Panc1 (cell line): ENCODE measurements around the gene RABEP2. TPM values are rescaled to one million over a fixed set of nuclear protein-coding genes. Genes with fewer than 3 reads are reported as not detected.

Experiments
- ATAC-seq: fragments of 200-7000 bp; cut with Tn5 transposase; 2 replicates; pipeline ENCODE4 v1.9.1; 2020; ENCODE audit warnings: mild to moderate bottlenecking, moderate library complexity
- BruUV-seq: library from RNA; stranded (reverse); fragments of 400-500 nt; replicated peaks from 2 replicates; lab custom pipeline; 2021; lab: Mats Ljungman, UMichigan
- CTCF ChIA-PET: fragments of 300-600 bp; sonication (Branson Sonifier 250); formaldehyde crosslinking; loops from one replicate; lab custom pipeline; 2022; ENCODE audit warnings: antibody characterized with exemption; lab: Charles Lee
- POLR2A ChIA-PET: fragments of 300-600 bp; sonication (Branson Sonifier 250); formaldehyde crosslinking; loops from one replicate; lab custom pipeline; 2022; ENCODE audit warnings: antibody characterized with exemption; lab: Charles Lee
- DNase-seq: peaks from one replicate; pipeline ENCODE4 v3.0.0-alpha.2; 2010; ENCODE audit warnings: low read depth, low spot score
- H3K27ac ChIP-seq: 2 replicates; pipeline ENCODE4 v1.5.1; 2011; ENCODE audit warnings: mild to moderate bottlenecking, low read length, inconsistent platforms
- H3K27me3 ChIP-seq: fragments of 200-500 bp; sonication (Bioruptor generic); 2 replicates; pipeline ENCODE4 v1.6.0; 2014; ENCODE audit warnings: low read length, inconsistent platforms; ENCODE audit not compliant: control insufficient read depth, insufficient read depth
- H3K36me3 ChIP-seq: fragments of 200-500 bp; sonication (Bioruptor generic); 2 replicates; pipeline ENCODE4 v1.5.1; 2014; ENCODE audit warnings: inconsistent platforms, mild to moderate bottlenecking, low read length, moderate library complexity; ENCODE audit not compliant: control insufficient read depth, insufficient read depth
- H3K4me1 ChIP-seq: 2 replicates; pipeline ENCODE4 v1.5.1; 2011; ENCODE audit warnings: inconsistent platforms, mild to moderate bottlenecking, low read length, moderate library complexity; ENCODE audit not compliant: control insufficient read depth, insufficient read depth
- H3K4me3 ChIP-seq, 2 experiments: 2 replicates each; pipeline ENCODE4 v1.5.1; 2011 to 2012; ENCODE audit warnings: low read depth in 2 of 2, low read length in 2 of 2, mild to moderate bottlenecking in 2 of 2, inconsistent platforms in 1 of 2, moderate library complexity in 1 of 2
- H3K9me3 ChIP-seq: fragments of 200-500 bp; sonication (Bioruptor generic); 2 replicates; pipeline ENCODE4 v1.5.1; 2014; ENCODE audit warnings: low read depth, mild to moderate bottlenecking, inconsistent platforms, low read length, moderate library complexity; ENCODE audit not compliant: control insufficient read depth, insufficient read depth
- CTCF ChIP-seq: fragments of 450-650 bp; IDR thresholded peaks from 2 replicates; pipeline ENCODE4 v1.5.1; 2017; ENCODE audit warnings: mild to moderate bottlenecking
- POLR2AphosphoS5 ChIP-seq: IDR thresholded peaks from 2 replicates; pipeline ENCODE4 v1.6.1; 2012; ENCODE audit warnings: mild to moderate bottlenecking, low read depth, low read length, moderate library complexity
- REST ChIP-seq, 2 experiments: IDR thresholded peaks; 2 replicates each; pipeline ENCODE4 v1.6.1; 2011 to 2012; ENCODE audit warnings: low read depth in 2 of 2, control low read depth in 1 of 2, low read length in 1 of 2, mild to moderate bottlenecking in 1 of 2, moderate library complexity in 1 of 2; ENCODE audit not compliant: insufficient read depth in 1 of 2
- SIN3A ChIP-seq: IDR thresholded peaks from 2 replicates; pipeline ENCODE4 v1.6.1; 2012; ENCODE audit warnings: low read depth, mild to moderate bottlenecking, low read length, moderate library complexity, borderline replicate concordance; ENCODE audit not compliant: insufficient read depth
- TCF7L2 ChIP-seq: IDR thresholded peaks from 2 replicates; pipeline ENCODE4 v1.6.1; 2011; ENCODE audit warnings: mild to moderate bottlenecking, low read depth, low read length, inconsistent platforms
- in situ Hi-C: cut with HindIII; loops from 2 replicates; pipeline ENCODE4 v1.10.0; 2016; ENCODE audit warnings: low sequenced_read_pairs, low pct_unique_long_range_greater_than_20kb
- intact Hi-C: fragments of 100-400 bp; cut with micrococcal nuclease; formaldehyde crosslinking; loops from one replicate; pipeline ENCODE4 v1.10.0; 2022; ENCODE audit not compliant: unreplicated experiment
- total RNA-seq: library from RNA; stranded (reverse); gene quantifications from one replicate; pipeline ENCODE4 v1.2.1, GENCODE V29; 2021; ENCODE audit not compliant: unreplicated experiment

RABEP2 gene
- total RNA-seq, 1 experiment from 2014 or later, result 24.8 TPM

GRCh38 chr16:28958836-28959235 is 33.8 kb upstream of the RABEP2 start:
- ATAC-seq (no peak), DNase-seq (no peak)
- Histone ChIP-seq H3K4me3 (no peak overlapping the region), H3K36me3 (peaks cover 7% of the 10 kb centered on the region), H3K27ac (no peak overlapping the region), H3K27me3 (no peaks in the 10 kb centered on the region), H3K4me1 (no peaks in the 10 kb centered on the region), H3K9me3 (no peaks in the 10 kb centered on the region)
- no TSS peak for BruUV-seq
- in situ Hi-C loops, result no loop called here
- POLR2A ChIA-PET, result no interaction called here
- TF ChIP-seq SIN3A (no peak), TCF7L2 (no peak)
- intact Hi-C loops, result no loop called here
- CTCF ChIA-PET, result no interaction called here

- CTCF ChIA-PET, result interaction anchor here (0.5 kb wide), 1 partner anchor 141 kb away, joined by 3 read pairs; no protein-coding TSS in a partner anchor
Observed at GRCh38 chr16:28958216-28958615, 33.2 kb upstream of the RABEP2 start.

More at GRCh38 chr16:28958216-28958615, 33.2 kb upstream of the RABEP2 start:
- TF ChIP-seq SIN3A (no peak), POLR2AphosphoS5 (no peak), CTCF (no peak), REST (IDR thresholded peaks at IDR 0.05; ENCODE audit: insufficient read depth in 1 of 2, low read depth in 2 of 2, low read length in 1 of 2) (no peak)
- no TSS peak for BruUV-seq
- Histone ChIP-seq H3K4me1 (no peaks in the 10 kb centered on the region), H3K36me3 (peaks cover 8% of the 10 kb centered on the region), H3K27me3 (no peaks in the 10 kb centered on the region), H3K4me3 (no peak overlapping the region), H3K9me3 (no peaks in the 10 kb centered on the region), H3K27ac (no peak overlapping the region)
- no peak for DNase-seq
- in situ Hi-C loops, result no loop called here
- ATAC-seq, result no peak
- POLR2A ChIA-PET, result no interaction called here
- intact Hi-C loops, result no loop called here
